Testis (tissue), 2 donors: ENCODE results near the gene CPNE1.

ENCODE experiments used
- CTCF ChIP-seq, 3 experiments: fragments of 450-650 bp in 2 of 3; fragments of 200-600 bp in 1 of 3; sonication (generic) in 1 of 3; IDR thresholded peaks; one replicate each; pipeline ENCODE4 v1.5.1; 2016 to 2019; ENCODE audit warnings: antibody characterized with exemption in 3 of 3, mild to moderate bottlenecking in 2 of 3, moderate library complexity in 1 of 3
- POLR2A ChIP-seq: fragments of 450-650 bp; IDR thresholded peaks from one replicate; pipeline ENCODE4 v1.6.1; 2017; ENCODE audit warnings: antibody characterized with exemption, mild to moderate bottlenecking, moderate library complexity

DNA sequence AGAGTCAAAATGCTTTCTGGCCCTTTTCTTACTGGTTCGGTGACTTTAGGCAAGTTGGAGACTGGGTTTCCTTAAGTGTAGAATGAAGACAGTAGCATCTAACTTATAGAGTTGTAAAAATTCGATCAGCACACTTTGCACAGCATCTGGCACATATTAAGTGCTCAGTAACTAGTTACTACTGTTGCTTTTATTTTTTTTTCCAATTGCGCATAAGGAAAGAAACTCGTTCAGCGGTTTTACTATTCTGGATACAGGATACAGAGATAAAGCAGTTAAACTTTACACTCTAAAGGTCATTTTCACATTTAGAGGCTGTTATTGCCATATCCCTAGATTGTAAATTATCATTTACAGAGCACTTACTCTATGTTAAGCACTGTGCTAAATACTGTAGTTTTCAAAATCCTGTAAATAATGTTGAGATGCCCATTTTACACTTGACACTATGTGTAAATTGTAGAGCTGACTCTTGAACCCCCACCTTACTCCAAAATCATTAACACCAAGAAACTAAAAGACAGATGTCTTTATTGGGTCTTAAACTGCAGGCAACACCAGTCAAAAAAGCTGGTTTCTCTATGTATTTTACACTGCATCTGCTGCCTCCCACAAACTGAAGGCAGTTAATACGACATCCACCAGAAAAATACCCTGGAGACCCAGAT lies 35.4 kb upstream of the CPNE1 start:
- TF ChIP-seq CTCF (IDR thresholded peaks at IDR 0.05) (no peak), POLR2A (no peak)
